ENCODE results near the gene A1CF.

Gene A1CF

GRCh38 chr10:50807851-50808776 is 77.3 kb downstream of the A1CF start:
- FAIRE-seq (no peak), DNase-seq (ENCODE audit: insufficient read length, low spot score) (no peak)
- TF ChIP-seq, protein P1, sequence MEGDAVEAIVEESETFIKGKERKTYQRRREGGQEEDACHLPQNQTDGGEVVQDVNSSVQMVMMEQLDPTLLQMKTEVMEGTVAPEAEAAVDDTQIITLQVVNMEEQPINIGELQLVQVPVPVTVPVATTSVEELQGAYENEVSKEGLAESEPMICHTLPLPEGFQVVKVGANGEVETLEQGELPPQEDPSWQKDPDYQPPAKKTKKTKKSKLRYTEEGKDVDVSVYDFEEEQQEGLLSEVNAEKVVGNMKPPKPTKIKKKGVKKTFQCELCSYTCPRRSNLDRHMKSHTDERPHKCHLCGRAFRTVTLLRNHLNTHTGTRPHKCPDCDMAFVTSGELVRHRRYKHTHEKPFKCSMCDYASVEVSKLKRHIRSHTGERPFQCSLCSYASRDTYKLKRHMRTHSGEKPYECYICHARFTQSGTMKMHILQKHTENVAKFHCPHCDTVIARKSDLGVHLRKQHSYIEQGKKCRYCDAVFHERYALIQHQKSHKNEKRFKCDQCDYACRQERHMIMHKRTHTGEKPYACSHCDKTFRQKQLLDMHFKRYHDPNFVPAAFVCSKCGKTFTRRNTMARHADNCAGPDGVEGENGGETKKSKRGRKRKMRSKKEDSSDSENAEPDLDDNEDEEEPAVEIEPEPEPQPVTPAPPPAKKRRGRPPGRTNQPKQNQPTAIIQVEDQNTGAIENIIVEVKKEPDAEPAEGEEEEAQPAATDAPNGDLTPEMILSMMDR (IDR thresholded peaks at IDR 0.05; ENCODE audit: insufficient read depth, missing control alignments): no peak

DNA sequence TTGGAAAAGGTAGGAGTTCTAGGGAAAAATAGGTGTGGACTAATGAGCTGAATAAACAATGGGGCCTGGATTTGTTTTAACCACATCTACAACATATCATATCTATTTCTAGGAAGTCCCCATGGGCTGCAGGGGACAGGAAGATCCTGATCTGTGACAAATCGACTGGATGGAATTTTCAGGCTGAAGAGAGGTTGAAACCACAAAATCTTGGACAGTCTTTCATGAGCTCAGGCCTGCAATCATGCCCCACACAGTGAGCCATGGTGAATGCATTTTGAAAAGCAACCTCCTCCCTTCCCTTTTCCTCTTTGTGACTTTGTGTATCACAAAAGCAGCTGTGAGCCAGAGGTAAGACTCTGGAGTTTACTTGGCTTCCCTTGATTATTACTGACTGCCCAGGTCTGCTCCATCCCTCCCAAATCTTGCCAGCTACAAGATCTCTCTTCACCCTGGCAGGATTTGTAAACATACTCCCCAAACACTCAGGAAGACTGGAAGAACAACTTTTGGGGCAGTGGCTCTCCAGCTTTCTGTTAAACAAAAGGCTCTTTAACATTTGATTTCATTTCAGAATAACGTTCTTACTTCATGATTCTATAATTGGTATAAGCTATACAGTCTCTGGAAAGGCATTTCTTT is 79.3 kb downstream of the A1CF start:
- no peak for DNase-seq (ENCODE audit: insufficient read length, low spot score)
- TF ChIP-seq, protein P1 (IDR thresholded peaks at IDR 0.05; ENCODE audit: insufficient read depth, missing control alignments): no peak
- no peak for FAIRE-seq

DNA sequence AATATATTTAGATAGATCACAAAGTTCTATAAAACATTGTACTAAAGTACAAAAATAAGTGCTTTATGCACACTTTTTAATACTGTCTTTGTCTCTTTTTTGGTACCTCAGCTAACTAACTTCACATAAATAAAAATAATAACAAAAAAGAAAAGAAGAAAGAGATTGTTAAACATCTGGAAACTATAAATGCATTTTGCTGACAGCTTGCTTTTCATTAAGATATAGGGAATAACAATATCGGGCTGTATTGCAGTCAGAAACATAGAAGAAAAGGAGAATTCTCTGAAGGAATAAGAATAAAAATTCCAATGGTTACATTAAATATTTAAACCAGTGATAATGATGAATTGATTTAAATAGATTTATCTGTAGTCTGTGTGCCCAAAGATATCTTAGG is 85.8 kb downstream of the A1CF start:
- no peak for DNase-seq (ENCODE audit: insufficient read length, low spot score)
- FAIRE-seq: no peak
- TF ChIP-seq, protein P1 (IDR thresholded peaks at IDR 0.05; ENCODE audit: insufficient read depth, missing control alignments): no peak

- FAIRE-seq: no peak
Observed at GRCh38 chr10:50798297-50798696, 87.1 kb downstream of the A1CF start.

GRCh38 chr10:50796693-50797092 is 88.7 kb downstream of the A1CF start:
- TF ChIP-seq, protein P1 (IDR thresholded peaks at IDR 0.05; ENCODE audit: insufficient read depth, missing control alignments): no peak
- no peak for FAIRE-seq
- DNase-seq (ENCODE audit: insufficient read length, low spot score): no peak

More at GRCh38 chr10:50798297-50798696, 87.1 kb downstream of the A1CF start:
- TF ChIP-seq, protein P1 (IDR thresholded peaks at IDR 0.05; ENCODE audit: insufficient read depth, missing control alignments): no peak
- no peak for DNase-seq (ENCODE audit: insufficient read length, low spot score)

DNA sequence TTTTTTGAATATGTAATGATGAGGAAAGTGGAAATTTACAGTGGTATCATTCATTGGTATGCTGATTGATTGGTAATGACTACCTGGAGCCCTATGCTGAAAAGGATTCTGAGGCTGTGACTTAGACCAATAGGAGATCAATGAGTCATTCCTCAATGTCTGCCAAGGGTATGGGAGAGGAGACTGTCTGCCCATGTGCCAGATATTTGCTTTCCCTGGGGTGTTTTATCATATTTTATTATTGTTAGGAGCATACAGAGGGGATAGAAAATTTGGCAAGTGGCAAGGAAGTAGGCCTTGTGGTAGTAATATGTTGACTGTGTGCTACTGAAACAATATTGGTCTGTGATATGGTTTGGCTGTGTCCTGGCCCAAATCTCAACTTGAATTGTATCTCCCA is 90.9 kb downstream of the A1CF start:
- DNase-seq (ENCODE audit: insufficient read length, low spot score) (no peak), FAIRE-seq (no peak)
- TF ChIP-seq, protein P1 (IDR thresholded peaks at IDR 0.05; ENCODE audit: insufficient read depth, missing control alignments): no peak

Data from D721Med (cell line).